ENCODE results near the gene LCN1.
"Not testable (repeated sequence)": the region's sequence is repeated elsewhere in the genome, so short reads cannot be mapped to it uniquely, and the experiment has no call there.

Gene LCN1

DNA sequence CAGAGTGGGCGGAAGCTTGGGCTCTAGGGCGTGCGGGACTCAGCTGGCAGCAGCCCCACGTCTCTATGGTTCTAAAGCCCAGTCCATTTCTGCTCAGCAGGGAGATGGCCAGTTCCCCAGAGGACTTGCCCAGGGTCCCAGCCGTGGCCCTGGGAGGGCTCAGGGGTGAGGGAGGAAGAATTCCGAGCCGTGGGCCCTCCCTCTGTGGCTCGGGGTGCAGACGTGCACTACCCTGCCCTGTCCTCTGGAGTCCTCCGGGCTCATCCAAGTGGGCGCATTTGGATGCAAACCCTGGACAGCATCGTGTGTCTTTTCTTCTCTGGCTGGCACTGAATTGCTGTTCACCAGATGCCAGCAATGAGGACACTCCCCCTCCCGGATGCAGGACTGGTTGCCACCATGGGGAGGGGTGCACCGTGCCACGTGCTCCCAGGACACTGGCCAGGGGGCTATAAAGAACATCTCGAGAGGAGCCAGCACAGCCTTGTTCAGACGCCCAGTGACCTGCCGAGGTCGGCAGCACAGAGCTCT is 24.5 kb downstream of the LCN1 start, which contains the start of gene OBP2A:
Gene OBP2A, plus strand, starts transcription at position 481 of the 531 bp plus-strand sequence. CDS start 55 bp downstream, outside the sequence.
- DNase-seq, result not testable (repeated sequence)

DNA sequence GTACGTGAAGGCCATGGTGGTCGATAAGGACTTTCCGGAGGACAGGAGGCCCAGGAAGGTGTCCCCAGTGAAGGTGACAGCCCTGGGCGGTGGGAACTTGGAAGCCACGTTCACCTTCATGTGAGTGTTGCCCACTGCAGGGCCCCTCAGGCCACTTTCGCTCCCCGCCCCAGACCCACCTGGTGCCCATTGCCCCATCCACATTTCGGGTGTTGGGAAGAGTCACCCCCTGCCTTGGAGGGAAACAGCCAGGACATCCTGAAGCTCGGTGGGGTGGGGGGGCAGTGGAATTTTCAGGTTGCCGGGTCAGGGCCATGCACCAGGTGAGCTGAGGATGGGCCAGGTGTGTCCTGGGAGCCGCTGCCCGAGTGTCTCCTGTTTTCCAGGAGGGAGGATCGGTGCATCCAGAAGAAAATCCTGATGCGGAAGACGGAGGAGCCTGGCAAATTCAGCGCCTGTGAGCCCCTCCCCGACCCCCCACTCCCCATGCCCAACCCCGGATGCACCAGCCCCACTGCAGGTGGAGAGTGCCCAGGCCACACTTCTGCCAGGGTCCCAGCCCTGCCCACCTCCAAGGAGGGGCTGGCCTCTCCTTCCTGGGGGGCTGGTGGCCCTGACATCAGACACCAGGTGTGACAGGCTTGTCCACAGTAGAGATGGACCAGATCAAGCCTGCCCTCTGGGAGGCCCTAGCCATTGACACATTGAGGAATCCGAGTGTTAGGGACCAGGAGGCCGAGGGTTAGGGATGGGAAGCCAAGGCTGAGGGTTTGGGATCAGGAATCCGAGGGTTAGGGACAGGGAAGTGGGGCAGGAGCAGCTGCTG is 25.8 kb downstream of the LCN1 start:
- not testable (repeated sequence) for DNase-seq

DNA sequence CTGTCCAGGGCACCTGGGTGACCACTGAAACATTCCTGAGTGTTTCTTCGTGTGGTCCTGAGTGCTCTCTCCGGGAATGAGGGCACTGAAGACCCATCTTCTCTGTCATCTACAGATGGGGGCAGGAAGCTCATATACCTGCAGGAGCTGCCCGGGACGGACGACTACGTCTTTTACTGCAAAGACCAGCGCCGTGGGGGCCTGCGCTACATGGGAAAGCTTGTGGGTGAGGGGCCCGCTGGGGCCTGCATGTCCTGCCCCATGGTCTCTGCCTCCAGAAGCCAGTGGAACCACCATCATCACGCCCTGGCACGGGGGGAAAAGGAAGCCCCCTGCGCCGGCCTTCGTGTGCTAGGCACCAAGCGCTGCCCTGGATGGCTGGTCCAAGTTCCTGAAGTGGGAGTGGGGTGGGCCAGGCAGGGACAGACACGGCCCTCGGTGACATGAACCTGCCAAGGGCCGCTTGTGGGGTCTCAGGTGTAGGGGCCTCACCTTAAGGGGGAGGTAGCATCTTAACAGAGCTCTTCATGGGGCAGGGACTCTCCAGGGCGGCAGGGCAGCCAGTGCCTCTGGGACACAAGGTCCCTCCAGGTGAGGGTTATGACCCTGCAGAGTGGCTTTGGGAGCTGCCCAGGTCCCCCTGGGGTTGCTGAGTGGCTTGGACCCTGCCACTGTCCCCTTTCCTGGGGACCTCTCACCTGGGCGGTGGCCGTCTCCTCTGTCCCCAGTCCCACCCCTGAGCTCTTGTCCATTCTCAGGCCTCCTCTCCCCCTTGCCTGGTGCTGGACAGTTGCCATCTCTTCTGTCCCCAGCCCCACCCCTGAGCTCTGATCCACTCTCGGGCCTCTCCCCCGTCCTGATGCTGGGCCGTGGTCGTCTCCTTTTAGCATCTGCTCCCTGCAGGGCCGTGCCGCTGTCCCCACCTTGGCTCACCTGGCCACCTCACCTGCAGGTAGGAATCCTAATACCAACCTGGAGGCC is 26.8 kb downstream of the LCN1 start:
- DNase-seq, result no peak

DNA sequence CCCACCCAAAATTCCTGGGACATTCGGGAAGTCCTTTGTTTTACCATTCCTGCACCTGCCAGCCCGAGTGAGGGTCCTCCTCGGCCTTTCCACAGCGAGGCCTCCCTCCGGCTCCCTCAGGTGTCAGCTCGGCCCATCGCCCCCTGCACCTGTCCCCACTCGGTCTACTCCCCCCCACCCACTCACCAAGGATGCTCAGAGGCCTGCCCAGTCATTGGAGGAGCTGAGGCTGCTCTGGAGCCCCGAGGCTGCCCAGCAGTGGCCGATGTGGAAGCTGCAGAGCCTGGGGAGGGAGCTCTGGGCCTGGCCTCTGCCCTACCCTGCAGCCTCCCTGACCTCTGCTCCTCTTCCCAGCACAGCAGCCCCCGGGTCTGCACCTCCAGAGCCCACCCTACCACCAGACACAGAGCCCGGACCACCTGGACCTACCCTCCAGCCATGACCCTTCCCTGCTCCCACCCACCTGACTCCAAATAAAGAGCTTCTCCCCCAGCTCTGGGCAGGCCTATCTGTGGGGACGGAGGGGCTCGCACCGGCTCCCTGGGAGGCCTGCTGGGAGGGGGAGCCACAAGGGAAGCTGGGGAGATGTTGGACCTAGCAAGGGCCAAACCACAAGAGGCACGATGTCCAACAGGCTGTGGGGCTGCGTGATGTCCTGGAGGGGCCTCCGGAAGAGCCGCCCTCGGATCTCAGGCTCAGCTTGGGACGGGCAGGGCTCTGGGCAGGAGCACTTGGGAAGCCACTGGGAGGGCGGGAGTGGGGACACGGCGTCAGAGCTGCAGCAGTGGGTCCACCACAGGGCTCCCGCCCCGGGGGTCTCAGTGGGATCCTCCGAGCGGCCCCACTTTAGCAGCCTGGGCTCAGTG is 28.5 kb downstream of the LCN1 start:
- DNase-seq, result not testable (repeated sequence)

DNA sequence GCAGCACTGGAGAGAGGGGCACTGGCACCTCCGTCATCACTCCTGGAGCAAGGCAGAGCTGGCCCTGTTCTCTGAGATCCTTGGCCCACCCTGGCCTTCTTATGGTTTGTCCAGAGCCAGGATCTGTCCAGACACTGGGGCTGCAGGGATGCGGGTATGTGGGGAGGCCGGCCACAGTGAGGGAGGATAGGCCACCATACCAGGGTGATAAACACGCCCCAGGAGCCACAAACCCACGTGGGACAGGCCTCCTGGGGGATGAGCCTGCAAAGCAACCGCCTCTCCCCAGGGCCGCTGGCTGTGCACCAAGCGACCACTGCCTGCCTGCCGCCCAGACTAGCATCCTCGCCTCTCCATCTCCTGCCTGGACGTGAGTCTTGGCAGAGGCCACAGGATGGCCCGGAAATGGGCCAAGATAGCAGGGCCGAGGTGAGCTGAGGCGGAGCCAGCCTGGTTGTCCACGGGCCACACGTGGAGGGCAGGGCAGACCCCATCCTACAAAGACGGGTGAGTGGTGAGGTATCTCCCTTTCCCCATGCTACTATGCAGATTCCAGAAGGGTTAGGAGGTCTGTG is 29.2 kb downstream of the LCN1 start:
- DNase-seq, result no peak

DNA sequence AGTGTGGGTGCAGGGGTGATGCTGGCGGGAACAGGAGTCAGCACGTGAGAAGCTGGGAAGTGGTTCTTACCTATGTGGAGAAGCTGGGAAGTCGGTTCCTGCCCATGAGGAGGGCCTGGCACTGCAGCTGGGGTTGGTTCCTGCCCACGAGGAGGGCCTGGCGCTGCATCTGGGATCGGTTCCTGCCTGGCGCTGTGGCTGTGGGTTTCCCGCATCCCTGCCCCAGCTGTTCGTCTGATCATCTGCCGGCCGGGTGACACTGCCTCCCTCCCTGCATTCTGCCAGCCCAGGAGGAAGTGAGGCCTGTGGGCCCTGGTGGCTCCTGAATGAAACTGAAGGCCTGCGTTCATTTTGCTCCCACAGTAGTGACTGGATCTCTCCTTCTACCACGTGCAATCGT is 29.8 kb downstream of the LCN1 start:
- DNase-seq, result no peak

DNA sequence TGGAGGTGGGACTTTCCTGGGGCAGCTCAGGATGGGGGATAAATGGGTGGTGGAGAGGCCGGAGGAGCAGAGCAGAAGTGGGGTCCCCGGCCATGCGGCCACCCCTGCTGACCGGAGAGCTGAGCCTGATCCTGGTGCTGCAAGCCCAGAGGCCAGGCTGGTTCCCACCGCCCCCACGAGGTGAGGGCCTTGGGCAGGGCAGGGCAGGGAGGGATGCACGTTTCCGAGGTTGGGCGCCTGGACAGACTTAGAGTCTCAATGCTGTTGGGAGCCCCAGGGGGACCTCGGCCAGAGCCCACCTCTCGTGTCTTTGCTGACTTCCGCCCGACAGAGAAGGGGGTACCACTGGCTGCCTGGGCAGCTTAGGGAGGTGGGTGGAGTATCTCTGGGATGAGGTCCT is 30.2 kb downstream of the LCN1 start:
- no peak for DNase-seq

DNA sequence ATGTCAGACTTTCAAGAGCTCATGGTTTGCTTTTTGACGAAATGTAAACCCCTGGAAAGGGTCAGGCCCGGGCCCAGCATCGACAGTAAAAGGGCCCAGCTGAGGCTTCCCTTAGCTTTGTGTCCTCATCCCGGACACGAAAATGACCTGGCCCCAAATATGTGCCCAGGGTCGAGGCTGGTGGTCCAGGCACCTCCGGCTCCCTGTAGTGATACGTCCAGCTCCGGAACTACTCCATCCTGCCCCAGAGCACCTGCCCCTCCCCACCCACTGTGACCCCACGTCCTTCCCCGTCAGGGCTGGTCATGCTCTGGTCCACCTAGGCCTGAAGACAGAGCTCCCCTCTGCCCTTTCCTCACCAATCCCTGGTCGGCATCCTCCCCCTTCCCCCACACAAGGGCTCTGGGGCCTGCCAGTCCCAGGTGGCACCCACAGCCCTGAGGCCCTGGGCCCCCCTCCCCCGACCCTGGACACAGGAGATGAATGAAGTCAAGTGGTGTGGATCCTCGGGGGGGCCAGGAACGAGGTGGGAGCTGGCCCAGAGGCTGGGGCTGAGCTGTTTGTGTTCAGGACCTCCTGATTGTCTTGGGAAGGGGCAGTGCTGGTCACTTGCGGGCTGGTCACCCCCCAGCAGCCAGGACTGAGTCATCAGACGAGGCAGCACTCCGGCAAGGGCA is 30.9 kb downstream of the LCN1 start:
- DNase-seq, result no peak

DNA sequence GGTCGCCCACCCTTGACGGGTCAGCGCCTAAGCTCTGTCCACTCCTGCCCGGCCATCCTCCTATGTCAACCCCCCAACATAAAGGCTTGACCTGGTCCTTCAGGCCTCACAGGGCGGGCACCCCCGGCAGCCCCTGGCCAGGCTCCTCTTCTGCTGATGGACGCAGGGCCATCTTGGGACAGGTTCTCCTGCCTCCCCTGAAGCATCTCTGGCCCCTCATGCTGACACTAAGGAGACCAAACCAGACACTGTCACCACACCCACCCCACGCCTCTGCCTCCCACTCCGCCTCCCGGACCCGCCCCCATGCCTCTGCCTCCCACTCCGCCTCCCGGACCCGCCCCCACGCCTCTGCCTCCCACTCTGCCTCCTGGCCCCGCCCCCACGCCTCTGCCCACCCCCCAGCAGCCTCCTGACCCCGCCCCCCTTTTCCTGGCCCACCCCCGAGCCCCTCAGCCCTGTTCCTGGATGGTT is 31.5 kb downstream of the LCN1 start:
- no peak for DNase-seq

DNA sequence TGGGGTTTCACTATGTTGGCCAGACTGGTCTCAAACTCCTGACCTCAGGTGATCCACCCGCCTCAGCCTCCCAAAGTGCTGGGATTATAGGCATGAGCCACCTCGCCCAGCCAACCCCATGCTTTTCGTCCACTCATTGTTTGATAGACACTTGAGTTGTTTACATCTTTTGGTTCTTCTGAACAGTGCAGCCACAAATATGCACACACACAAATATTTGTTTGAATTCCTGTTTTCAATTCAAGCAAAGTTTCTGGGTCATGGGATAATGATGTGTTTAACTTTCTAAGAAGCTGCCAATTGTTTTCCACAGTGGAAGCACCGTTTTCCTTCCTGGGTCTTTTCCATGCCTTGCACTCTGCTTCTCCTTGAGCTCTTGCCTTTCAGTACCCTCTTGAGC is 33.5 kb downstream of the LCN1 start:
- DNase-seq, result no peak

DNA sequence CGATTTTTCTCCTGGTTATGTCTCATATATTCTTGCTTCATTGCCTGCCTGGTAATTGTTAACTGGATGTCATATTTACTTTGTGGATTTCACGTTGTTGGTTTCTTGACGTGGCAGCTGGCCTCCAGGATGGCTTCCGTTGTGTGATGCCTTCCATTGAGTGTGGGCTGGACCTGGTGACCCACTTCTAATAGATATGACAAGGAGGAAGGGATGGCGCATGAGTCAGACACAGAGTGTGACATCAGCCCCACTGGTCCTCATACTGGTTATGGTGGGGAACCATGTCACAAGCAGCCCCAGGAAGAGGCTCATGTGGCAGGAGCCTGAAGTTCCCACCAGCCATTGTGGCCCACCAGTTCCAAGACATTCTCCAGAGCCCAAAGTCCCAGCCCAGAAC is 34.0 kb downstream of the LCN1 start:
- DNase-seq, result no peak

DNA sequence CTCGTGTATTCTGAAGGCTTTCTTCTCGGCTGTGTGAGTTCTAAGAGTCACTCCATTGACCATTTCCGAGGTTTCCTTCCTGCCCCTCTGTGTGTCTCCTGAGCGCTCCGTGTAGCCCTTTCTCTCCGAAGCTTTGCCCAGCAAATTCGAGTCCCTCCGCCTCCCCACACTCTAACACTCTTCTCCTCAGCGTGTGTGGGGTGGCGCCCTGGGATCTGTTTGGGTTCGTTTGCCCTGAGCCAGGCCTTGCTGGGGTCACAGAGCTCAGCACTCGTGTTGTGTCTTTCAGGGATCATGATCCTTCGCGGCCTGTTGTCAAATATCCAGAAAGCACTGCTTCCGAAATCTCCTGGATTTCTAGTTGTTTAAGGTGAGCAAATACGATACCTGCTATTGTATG is 34.7 kb downstream of the LCN1 start:
- DNase-seq, result no peak

DNA sequence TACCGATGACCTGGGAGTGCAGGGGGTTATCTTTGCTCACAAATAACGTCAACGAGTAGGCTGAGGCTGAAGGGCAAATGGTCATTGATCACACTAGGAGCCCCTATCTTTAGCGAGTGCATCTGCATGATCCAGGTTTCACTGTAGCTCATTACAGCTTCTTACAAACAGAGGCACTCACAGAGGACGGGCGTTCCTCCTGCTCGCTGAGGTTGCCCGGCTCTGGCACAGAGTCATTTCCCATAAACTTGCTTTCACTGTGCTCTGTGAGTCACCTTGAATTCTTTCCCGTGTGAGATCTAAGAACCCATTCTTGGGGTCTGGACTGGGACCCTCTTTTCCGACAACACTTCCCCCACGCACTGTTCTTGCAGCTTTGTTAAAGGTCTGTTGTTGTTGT is 38.4 kb downstream of the LCN1 start:
- no peak for DNase-seq

DNA sequence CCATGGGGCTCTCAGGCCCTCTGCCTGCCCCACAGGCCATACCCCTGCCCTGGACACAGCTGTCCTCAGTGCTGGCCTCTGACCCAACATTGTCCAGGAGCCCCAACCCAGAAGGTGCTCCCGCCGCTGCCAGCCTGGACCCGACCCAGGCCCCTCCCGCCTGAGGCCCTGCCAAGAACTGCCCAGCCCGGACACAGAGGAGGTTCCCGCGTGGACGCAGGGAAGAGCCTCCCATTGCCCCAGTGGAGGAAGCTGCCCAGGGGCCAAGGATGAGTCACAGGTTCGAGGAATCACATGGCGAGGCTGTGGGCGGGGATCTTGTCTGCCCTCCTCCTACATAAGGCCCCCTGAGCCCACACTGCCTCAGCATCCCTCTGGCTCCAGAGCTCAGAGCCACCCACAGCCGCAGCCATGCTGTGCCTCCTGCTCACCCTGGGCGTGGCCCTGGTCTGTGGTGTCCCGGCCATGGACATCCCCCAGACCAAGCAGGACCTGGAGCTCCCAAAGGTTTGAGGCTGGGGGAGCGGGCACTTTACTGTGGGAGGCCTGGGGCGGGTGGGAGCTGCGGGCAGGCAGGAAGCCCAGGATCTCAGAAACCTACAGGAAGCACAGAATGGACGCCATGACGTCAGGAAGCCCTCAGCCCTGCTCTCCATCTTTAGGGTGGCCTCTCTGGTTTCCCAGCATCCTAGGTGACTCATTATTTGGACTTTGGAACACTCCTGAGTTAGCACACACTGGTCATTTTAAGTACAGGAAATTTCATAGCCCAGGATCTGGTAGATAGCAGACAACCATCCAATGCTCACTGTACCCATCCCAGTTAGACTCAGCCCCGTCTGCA is 40.4 kb downstream of the LCN1 start, which contains the start of gene PAEP:
Gene PAEP, plus strand, starts transcription at position 366 of the 844 bp plus-strand sequence.
- no peak for DNase-seq

DNA sequence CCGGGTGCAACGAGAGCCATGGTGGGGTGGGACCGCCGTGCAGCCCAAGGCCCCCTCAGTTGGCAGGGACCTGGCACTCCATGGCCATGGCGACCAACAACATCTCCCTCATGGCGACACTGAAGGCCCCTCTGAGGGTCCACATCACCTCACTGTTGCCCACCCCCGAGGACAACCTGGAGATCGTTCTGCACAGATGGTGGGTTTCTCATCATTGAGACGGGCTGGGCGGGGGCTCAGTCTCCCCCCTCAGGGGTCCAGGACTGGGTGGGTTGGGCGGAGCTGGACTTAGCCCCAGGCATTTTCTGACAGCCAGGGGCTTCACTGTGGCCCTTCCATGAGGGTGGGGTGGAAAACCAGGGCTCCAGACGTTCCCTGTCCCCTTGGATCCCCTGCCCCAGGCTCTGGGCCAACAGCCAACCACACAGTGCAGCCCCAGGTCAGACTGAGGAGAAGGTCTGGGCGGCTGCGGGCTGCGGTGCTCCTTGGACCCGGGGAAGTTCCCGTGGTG is 41.0 kb downstream of the LCN1 start:
- DNase-seq, result no peak

DNA sequence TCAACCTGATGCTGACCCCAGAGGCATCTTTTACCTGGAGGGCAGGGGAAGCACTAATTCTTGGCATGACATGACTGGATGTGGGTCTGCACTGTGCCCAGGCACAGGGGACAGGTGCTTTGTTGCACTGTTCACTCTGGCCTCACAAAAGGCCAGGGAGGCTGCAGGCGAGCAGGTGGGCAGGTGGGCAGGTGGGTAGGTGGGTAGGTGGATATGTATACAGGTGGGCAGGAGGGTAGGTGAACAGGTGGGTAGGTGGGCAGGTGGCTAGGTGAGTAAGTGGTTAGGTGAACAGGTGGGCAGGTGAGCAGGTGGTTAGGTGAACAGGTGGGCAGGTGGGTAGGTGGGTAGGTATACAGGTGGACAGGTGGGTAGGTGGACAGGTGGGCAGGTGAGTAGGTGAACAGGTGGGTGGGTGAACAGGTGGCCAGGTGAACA is 41.8 kb downstream of the LCN1 start:
- DNase-seq, result no peak

DNA sequence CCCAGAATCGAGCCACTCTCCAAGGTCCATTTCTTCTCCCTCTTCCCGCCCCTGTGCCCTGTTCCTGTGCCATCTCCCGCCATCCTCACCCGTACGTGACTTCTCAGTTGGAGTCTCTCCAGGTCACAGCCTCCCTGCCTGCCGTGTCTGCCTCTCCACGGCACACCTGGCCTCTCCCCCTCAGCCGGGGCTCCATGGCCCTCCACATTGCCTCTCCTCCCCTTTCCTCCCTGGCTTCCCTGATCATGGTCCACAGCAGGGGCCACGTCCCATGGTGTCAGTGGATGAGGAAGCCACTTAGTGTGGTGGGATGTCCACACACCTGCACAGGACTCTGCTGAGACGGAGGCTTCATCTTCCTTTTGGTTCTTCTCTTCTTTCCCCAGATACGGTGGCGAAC is 42.6 kb downstream of the LCN1 start:
- DNase-seq, result no peak

DNA sequence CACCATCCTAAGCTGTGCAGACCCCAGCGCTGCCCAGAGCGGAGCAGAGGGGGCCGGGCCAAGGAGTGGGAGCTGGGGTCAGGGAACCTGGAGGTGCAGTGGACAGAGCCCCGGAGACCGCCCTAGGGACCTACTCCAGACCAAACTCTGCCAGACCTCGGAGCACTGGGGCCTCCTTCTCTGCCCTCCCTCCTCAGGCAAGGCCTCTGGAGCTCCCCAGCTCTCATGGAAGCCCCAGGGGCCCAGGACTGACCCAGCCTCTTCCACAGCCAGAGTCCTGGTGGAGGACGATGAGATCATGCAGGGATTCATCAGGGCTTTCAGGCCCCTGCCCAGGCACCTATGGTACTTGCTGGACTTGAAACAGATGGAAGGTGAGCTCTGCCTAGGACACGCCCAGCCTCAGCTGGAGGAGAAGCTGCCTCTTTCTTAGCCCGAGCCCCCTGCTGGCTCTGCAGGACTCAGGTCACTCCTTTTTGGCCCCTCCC is 43.9 kb downstream of the LCN1 start:
- DNase-seq, result no peak
